NCI-H1105 (cell line): ENCODE results near the gene WWOX.
"Not testable (repeated sequence)": the region's sequence is repeated elsewhere in the genome, so short reads cannot be mapped to it uniquely, and the experiment has no call there.

ENCODE experiments used
- DNase-seq: peaks from one replicate; lab custom pipeline; 2025; lab: John Stamatoyannopoulos, UW

Gene WWOX

DNA sequence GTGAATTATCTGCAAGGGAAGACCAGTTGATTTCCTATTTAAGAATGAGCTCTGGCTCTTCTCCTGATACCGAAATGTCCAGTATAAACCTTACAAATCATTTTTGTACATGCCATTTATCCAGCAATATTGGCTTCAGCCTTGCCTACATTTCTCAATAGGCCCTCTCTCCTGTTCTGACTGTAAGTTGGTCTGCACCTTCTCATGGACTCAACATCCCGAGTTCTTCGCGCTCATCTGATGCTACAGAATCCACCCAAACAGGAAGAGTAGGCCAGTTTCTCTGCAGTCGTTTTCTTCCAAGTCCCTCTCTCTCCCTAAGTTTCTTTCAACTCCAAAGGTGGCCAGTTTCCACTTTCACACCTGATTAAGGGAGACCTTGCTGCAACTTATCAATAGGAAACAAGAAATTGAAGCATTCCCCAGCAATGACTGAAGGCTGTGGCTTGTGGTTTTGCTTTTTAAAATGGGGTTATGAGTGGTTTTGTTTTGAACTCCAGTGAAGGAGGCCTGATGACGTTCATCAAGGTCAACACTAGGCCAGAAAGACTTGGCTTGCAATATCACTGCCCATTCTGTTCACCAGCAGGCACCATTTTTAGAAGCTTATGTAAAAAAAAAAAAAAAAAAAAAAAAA is 1118.0 kb downstream of the WWOX start:
- no peak for DNase-seq

DNA sequence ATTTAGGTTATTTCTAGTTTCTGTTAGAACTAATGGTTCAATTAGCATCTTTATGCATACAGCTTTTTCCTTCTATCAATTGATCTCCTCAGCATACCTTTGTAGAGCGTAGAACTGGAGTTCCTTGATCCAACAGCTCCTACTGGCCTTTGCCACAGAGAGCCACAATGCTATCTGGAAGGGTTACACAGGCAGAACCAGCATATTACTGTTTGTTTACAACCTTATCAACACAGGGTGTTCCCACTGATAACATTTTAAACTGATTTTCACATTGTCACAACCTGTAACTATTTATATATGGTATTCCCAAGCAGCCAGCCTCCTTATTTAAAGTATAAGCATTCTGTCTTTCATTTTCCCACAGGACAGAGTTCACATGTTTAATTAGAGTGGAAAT is 1118.9 kb downstream of the WWOX start:
- DNase-seq: no peak

DNA sequence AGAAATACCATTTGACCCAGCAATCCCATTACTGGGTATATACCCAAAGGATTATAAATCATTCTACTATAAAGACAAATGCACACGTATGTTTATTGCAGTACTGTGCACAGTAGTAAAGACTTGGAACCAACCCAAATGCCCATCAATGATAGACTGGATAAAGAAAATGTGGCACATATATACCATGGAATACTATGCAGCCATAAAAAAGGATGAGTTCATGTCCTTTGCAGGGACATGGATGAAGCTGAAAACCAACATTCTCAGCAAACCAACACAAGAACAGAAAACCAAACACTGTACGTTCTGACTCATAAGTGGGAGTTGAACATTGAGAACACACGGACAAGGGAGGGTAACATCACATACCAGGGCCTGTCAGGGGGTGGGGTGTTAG is 1126.5 kb downstream of the WWOX start:
- DNase-seq: not testable (repeated sequence)

DNA sequence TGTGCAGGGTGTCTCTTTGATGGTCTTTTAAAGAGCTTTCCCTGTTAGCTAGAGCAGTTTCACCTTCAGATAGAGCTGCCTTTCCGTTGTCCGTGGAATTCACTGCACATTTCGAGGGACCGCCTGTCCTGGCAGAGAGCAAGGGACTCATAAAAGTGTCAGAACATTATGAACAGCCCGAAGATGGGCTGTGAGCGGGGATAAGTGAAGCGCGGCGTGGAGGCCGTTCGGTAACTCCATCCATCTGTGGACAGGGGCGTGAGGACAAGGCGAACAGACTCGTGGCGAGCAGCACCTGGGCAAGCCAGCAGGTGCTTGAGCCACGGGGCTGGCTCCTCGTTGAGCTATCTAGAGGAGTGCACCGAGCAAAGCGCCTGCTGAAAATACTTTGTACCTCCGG is 1129.9 kb downstream of the WWOX start:
- no peak for DNase-seq

DNA sequence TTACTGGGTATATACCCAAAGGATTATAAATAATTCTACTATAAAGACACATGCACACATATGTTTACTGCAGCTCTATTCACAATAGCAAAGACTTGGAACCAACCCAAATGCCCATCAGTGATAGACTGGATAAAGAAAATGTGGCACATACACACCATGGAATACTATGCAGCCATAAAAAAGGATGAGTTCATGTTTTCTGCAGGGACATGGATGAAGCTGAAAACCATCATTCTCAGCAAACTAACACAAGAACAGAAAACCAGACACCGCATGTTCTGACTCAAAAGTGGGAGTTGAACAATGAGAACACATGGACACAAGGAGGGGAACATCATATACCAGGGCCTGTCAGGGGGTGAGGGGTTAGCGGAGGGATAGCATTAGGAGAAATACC is 1146.2 kb downstream of the WWOX start:
- DNase-seq: not testable (repeated sequence)

GRCh38 chr16:79247386-79247785 is 1147.9 kb downstream of the WWOX start:
- DNase-seq: no peak

GRCh38 chr16:79248351-79248750 is 1148.9 kb downstream of the WWOX start:
- DNase-seq: no peak

DNA sequence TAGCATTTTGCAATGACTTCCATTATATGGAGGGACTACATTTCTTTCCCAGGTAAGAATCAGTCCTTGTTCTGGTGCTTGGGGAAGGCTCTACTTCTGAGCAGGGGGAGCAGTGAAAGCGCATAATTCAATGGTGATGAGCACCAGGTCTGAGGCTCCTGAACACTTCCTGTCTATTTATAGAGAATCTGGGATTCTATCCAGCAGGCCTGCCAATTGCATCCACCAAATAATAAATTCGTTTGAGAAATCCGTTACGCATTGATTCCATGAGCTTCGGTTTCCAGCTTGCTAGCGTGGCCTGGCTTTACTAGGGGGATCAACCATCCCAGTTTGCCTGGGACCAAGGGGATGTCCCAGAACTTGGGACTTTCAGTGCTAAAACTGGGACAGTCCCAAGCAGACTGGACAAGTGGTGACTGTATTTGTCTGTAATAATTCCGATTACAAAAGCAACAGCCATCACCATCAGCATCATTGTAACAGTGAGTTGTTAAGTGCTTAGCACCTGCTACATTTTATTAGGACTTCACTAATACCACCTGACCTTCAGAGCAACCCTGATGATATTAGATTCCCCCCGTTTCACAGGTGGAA is 1151.1 kb downstream of the WWOX start:
- DNase-seq: no peak

DNA sequence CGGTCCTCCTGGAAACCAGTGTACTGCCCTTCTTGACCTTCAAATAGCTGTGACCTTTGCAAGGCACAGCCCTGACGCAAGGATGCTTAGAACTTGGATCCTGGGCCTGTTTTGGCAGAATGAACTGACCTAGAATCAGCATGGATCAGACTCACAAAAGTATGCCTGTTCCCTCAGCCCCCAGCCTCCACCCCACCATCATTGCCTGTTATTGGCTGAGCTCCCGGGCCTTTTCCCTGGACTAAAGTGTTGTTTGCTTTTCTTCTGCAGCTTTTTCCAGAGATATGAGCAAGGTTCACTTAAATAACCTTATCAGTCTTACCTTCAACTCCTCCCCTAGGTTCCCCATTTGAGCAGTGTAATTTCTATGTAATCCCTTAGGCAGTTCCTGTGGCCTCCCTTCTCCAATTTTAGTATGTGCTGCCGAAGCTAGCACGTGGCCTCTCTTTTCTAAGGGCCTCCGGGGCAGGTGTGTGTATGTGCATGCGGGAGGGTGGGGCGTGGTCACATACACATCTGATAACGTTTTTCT is 1153.7 kb downstream of the WWOX start:
- DNase-seq: no peak

GRCh38 chr16:79257953-79258490 is 1158.6 kb downstream of the WWOX start:
- no peak for DNase-seq

DNA sequence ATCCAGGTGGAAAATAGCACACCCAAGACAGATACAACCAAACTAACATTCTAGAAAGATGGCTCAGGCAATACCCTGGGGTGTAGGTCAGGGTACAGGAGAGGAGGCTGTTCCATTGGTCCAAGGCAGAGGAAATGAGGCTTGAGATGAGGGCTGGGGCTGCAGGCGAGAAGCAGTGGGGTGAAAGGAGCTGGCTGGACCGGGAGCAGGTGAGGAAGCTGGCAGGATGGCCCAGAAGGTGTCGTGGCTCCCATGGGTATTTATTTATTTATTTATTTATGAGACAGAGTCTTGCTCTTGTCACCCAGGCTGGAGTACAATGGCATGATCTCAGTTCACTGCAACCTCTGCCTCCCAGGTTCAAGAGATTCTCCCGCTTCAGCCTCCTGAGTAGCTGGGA is 1161.4 kb downstream of the WWOX start:
- not testable (repeated sequence) for DNase-seq

DNA sequence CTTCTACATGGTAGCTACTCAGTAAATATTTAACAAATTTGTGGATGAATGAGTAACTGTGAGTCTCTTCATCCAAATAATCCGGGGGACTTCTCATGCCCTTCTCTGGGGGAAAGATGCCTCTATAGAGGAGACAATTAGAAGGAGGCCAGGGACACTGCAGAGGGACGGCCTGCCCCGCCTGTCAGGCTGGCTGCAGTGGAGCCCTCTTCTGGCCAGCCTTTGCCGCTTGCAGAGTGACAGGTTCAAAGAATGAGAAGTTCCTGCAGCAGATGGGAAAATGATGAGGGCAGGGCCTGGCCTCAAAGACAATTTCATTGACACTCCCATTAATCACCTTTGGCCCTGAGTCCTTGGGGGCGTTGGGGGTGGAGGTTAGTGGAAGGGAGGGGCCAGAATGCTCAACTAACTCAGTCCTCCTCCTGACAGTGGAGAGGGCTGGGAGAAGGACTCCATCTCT is 1162.1 kb downstream of the WWOX start:
- DNase-seq: no peak

GRCh38 chr16:79261944-79262552 is 1162.6 kb downstream of the WWOX start:
- DNase-seq: no peak
